Hypothalamus (tissue), 51 donors: ENCODE data around the gene PRKAB2.
"Not testable (repeated sequence)": the region's sequence is repeated elsewhere in the genome, so short reads cannot be mapped to it uniquely, and the experiment has no call there.

Source experiments
- DNase-seq, 51 donors: peaks; one replicate each; lab custom pipeline; 2025; lab: John Stamatoyannopoulos, UW

The PRKAB2 gene, protein sequence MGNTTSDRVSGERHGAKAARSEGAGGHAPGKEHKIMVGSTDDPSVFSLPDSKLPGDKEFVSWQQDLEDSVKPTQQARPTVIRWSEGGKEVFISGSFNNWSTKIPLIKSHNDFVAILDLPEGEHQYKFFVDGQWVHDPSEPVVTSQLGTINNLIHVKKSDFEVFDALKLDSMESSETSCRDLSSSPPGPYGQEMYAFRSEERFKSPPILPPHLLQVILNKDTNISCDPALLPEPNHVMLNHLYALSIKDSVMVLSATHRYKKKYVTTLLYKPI

DNA sequence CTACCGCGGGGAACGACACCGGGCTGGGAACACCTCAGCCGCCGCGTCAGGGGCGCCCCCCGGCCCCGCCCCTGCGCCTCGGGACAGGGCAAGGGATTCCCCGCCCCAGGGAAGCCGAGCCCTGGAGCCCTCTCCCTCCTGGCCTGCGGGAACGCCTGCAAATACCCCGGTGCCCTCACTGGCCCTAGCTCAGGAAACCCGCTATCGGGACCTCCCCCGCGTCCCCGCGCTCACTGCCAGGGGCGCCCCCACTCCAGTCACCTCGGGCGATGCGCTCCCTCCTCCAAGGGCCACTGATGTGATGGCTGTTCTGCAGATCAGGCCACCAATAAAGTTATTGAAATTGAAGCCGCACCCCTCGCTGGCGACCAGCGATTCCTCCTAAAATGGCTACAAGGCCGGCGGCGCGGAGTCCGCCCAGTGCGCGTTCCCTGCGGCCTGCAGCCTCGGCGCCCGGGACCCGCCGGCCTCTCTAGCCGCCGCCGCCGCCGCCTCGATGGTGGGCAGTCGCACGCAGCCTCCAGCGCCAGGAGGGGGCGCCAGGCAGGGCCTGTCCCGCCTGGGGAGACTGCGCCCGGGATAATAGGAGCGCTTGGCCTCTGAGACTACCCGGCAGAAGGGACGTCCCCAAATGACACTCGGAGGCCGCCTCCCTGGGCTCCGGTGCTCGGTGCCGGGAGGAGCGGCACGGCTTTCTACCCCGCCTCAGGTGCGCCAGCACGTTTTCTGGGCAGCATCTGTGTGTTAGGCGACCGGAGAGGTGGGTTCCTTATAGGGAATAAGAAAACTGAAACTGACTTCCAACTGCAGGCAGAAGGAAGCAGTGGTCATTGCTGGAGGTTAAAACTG is at the start of gene PRKAB2:
PRKAB2 (minus strand) TSS at position 303 of the 849 bp plus-strand sequence. CDS start 326 bp downstream, outside the sequence.
- peak; percentile 69 to 99 (median 93) for DNase-seq

DNA sequence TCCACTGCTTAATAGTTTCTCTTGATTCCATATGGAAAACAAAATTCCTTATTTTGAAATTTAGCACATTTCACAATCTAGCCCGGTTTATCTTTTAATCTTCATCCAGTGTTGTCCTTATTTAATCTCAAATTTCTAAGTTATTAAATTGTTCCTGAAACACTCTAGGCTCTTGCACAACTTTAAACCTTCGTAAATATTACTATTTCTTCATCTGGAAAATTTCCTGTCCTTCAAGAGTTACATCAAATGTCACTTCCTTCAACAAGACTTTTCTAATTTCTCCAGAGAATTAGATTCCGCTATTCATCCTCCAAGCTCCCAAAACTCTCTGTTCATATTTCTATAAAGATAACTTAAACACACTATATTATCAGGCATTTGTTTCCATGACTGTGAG is 46.3 kb upstream of the PRKAB2 start:
- DNase-seq = no peak

DNA sequence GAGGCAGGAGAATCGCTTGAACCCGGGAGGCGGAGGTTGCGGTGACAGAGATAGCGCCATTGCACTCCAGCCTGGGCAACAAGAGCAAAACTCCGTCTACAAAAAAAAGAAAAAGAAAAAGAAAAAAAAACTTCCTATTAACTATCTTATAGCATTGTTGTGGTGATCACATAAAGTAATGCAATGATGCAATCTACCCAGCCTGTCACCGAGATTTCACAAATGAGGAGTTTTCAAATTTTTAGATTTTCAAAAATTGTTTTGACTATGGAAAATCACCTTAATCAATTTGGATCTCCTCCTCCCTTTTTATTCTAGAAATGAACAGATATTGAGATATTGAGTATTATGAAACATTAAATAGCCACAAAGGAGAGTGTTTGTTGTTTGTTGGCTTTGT is 44.9 kb upstream of the PRKAB2 start:
- DNase-seq = no peak

DNA sequence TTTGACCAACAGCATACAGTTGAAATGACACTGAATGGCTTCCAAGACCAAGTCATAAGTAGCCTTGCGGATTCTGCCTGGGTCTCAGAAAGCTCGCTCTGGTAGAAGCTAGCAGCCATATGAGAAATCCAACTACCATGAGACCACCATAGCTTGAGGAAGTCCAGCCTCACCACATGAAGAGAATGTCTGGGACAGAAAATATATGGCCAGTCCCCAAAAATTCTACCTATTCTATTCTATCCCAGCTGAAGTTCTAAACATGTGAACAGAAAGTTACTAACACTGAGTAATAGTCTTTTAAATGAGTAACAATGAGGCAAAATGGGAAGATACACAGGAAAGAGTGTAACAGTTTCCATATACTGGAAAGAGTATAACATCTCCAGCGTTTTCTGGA is 43.9 kb upstream of the PRKAB2 start:
- no peak for DNase-seq

DNA sequence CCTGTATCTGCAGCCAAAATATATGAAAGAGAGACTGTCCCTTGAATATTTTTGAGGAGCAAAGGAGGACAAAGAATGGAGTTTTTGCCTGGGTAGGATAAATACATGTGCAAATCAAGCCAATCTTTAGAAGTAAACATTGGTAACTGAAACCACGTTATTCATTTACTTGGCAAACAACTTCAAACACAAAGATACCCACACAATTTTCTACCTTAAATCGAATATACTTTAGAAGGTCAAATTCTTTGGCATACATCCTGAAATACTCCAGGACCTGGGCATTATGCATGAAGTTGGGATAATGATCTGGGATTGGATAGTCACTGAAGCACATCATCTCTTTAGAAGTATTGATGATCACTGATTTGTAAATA is 43.3 kb upstream of the PRKAB2 start:
- DNase-seq = no peak

DNA sequence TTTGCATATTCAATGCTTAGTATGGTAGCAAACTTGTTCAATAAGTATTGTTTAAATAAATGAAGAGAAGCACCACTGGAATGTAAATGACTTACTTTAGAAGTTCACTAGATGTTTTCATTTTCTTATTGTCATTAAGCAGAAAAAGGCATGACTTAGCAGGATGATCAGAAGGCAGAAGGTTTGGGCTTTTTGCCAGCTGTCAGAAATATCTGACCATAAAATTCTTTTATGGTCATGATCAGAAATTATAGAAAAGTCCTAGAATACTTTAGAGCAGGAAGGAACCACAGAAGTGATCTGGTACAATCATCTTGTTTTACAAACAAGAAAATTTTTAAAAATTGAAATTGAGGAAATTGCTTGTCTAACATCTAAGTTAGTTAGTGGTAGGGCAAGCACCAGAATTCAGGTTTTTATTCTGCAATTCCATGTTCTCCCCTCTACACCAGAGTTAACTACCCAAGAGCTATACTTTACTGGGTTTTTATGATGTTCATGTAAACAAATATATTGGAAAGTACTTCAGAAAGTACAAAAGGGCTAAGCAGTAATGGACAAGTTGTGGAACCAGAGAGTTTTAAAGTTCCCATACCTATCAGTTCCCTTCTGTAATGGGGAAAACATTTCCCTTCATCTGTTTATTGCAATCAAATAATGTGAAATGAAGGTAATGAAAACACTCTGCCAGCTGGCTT is 42.7 kb upstream of the PRKAB2 start:
- DNase-seq = no peak

DNA sequence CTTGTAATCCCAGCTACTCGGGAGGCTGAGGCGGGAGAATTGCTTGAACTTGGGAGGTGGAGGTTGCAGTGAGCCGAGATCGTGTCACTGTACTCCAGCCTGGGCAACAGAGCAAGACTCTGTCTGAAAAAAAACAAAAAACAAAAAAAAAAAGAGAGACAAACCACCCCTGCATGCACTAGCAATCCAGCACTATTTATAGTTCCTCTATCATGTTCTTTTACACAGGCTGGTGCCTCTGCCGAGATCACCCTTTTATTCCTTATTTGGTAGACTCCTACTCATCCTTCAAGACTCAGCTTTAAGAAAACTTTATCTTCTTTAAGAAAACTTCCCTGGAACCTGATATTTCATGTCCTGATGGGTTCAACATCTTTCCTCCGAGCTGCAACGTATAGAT is 42.1 kb upstream of the PRKAB2 start:
- no peak for DNase-seq

DNA sequence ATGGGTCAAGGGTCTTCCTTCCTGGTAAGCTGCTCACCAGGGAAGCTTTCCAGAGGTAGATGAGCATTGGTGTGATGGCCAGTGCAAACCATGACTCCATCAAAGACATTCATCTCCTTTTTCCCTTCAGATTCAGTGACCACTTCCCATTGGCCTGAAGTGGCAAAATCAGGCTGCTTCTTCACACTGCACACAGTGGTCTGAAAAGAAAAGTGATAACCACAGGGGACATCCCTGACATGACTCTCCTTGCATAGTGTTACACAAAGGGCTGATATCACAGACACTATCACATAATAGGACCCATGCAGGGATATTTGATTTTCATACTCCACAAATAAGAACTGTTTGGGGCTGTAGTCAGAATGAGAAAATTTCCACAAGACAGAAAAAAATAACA is 41.0 kb upstream of the PRKAB2 start:
- DNase-seq = no peak

DNA sequence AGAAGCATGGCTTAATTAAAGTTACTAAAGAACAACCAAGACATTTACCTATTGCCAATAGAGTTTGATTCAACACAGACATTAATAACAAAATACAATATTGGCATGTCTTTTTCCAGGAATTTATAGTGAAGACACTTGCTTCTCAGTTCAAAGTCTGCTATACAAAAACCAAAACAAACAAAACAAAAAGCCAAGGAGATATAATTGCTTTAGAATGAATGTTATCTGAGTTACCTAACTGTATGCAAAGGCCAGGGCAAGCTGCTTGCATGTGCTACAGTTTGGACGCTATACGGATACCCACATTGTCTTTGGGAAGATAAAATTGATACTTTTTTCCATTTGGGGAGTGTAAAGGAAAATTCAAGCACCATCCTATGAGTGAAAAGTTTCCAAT is 39.3 kb upstream of the PRKAB2 start:
- DNase-seq = no peak

DNA sequence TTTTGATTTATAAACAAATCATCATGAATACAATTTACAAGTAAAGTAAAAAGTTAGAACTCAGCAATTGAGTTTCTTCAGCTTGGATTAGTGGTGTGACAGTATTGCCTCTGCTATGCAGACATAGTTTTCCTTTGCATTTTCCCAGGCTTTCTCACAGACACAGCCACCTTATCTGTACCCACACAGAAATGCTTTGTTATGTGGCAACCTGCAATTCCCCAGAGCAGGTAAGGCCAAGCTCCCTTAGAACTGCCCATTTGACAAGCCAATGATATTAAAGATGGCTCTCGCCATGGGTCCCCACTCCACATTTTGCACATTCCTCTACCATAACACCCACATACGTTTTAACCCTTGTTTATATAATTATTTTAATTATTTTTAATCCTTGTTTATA is 38.7 kb upstream of the PRKAB2 start:
- DNase-seq = no peak

DNA sequence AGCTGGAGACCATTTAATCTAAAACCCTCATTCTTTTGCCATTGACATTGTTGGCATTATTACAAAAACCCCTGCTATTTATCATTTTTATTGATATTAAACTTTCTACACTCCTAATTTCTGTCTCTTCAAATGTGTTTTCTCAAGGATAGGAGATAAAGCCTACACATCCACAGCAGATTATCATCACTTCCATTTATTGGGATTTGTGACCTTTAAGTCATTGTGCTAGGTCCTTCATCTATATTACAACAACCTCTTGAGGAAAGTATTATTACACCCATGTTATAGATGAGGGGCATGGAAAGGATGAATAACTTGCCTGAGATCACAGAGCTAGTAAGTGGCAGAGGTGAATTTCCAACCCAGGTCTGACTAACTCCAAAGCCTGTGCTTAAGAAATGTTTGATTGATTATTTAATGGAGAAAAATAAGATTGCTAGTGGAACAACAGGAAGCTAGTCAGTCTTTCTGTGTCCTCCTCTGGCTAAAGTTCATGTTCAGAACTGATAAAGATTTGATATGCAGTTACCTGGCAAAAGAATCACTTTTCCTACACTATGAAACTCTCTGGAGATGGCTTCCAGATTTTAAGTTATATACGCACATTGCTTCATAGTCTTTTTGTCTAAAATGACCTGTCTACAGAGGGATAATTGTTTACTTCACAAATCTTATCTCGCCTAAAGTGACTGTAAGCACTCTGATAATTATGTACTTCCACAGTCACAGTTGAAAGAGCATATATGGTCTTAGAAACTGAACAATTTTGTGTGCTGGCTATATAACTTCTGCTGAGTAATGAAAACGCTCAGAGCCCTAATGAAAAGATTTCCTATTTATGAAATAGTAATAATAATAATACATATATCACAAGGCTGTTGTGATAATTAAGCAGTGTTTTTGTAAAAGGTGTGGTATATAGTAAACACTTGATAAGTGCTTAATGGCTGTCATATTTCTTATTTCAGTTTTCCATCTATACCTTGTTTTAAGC is 37.9 kb upstream of the PRKAB2 start:
- DNase-seq = no peak

DNA sequence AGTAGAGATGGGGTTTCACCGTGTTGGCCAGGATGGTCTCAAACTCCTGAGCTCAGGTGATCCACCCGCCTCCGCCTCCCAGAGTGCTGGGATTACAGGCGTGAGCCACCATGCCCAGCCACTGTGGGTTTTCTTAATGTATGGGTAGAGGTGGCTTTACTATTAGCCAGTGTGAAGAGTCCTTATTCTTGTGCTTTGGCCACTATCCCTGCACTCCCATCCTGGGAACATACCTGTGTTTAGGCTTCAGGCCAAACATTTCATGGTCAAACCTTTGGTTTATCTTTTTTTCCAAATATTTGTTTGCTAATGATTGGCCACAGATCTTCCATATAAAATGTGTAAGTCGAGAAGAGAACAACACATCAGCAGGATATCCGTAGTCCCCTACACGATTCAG is 36.3 kb upstream of the PRKAB2 start:
- no peak for DNase-seq

DNA sequence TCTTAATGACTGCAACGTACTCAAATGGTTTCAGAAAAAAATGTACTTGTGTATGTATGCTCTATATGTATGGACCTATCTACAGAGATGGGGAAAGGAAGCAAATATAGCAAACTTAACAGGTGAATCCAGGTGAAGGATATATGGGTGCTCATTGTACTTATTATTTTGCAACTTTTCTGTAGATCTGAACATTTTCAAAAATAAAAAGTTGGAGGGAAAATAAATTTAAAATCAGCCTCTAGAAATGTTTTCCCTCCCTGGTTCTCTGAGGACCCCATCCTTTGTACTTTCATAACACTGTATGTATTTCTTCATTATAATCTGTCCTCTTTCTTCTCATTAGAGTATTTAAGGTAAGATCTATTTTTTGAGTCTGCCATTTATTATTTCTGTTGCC is 34.9 kb upstream of the PRKAB2 start:
- DNase-seq = no peak

DNA sequence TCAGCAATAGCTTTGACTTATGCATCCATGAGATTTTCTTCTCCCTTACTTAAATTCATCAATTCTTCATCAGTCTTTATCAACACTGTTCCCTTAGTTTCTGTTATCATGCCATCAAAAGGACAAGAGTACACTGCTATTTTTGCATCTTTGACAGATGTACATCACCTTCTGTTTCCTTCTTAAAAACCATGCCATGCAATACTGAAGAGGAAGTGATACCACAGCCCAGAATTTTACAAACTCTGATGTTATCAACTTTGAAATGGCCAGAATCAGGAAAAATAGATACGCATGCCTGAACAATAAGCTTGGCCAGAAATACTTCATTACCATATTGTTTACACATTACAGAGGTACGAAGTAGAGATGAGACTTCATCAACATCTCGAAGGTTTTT is 31.8 kb upstream of the PRKAB2 start:
- no peak for DNase-seq

DNA sequence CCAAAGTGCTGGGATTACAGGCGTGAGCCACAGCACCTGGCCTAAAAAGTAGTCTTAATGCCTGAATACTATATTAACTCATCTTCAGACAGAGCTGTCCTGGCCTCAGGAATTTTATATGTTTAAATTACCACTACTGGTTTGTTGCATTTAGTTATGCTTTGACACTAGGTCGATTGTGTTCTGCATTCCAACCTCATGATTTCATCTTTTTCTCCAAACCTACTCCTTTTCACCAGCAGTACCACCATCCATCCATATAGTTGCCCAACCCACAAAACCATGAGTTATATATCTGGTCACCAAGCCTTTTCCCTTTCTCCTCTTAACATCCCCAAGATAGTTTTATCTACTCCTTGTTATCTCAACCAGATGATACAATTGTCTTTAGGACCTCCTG is 30.3 kb upstream of the PRKAB2 start:
- DNase-seq = no peak

DNA sequence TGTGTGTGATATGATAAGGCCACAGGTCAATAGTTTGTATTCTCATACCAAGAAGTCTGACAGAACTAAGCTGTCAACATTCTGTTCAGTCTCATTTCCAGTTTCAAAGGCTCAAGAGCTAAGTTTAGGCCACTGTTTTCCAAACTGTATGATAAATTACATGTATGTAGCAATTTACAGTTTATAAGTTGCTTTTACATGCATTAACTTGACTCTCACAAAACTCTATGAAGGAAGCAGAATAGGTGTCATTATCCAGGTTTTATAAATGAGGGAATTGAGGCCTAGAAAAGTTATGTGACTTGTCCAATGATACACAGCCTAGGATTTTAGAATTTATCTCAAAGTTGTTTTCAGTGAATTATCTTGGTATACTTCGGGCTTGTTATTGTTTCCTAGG is 29.5 kb upstream of the PRKAB2 start:
- no peak for DNase-seq

DNA sequence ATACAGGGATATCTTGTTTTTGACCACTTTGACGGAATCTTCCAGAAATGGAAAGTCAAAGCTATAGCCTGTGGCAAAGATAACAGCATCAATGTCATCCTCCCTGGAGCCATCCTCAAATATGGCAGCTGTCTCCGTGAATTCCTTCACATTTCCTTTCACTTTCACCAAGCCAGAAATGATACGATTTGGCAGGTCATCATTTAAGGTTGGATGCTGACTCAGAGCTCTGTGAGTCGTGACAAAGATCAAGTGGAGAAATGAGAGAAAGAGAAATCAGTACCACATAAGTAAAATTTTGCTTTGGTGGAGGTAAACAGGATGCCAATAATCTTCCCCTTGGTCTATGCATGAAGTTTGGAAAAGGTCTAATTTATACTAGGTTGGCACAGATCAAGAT is 29.0 kb upstream of the PRKAB2 start:
- no peak for DNase-seq

DNA sequence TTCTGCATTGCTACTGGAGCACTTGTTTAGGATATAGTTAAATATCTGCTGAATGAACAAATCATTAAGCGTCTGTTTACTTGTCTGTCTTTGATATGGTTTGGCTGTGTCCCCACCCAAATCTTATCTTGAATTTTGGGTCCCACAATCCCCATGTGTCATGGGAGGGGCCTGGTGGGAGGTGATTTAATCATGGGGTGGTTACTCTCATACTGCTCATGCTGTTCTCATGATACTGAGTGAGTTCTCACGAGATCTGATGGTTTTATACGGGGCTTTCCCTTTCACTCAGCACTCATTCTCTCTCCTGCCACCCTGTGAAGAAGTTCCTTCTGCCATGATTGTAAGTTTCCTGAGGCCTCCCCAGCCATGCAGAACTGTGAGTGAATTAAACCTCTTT is 25.1 kb upstream of the PRKAB2 start:
- DNase-seq = not testable (repeated sequence)

DNA sequence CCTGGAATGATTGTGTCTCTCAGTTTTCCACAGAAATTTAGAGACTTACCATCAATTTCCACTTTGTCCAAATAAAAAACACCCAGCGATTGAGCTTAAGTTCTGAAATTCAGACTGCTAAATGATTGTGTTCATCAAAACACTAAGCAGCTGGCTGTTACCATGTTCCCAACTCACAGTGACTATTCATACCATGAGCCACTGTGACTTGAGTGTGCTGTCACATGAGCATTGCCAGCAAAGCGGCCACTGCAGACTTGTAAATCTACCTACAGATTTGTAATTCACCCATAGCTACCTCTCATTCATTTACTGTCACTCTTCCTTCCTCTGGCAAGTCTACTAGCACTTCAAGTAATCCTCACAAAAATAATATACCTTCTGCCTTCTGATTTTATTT is 17.2 kb upstream of the PRKAB2 start:
- peak in 5 of 51 donors; percentile 1 to 10 (median 3) for DNase-seq

DNA sequence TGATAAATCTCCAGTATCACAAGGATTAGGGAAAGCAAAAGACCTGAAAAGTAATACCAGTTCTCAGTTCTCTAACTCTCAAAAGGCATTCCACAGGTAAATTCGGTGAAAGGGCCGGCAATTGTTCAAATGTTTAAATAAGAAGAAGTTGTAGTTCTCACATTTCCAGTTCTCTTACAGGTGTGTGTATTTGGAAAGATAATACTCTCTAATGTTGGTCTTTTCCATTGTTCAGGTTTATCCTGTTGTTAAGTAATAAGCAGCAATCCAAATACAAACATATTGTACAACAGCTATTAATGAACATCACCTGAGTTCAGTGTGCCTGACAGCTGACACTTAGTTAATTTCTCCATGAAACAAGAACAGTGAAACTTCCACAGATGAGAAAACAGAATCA is 13.2 kb upstream of the PRKAB2 start:
- no peak for DNase-seq
